ENCODE results near the gene CD22.

GRCh38 chr19:35329323-35329722, 336 bp downstream of the CD22 start:
- TF ChIP-seq ZNF274 (CRISPR knock-in tag; IDR thresholded peaks at IDR 0.05) (no peak), ATF3 (CRISPR knock-in tag; IDR thresholded peaks at IDR 0.05) (no peak), ZNF333 (CRISPR knock-in tag; IDR thresholded peaks at IDR 0.05; ENCODE audit: borderline replicate concordance) (no peak), TBL1XR1 (IDR thresholded peaks at IDR 0.05; ENCODE audit: borderline replicate concordance, low read length, partially characterized antibody) (no peak), EZH2 (conservative IDR thresholded peaks at IDR 0.05; ENCODE audit: low read depth, low read length) (no peak), ATM (IDR thresholded peaks at IDR 0.05; ENCODE audit: borderline replicate concordance) (no peak), ZNF414 (CRISPR knock-in tag; IDR thresholded peaks at IDR 0.05) (no peak), RNF2 (conservative IDR thresholded peaks at IDR 0.05; ENCODE audit: low read depth) (no peak), YY1 (IDR thresholded peaks at IDR 0.05; ENCODE audit: insufficient read depth, insufficient replicate concordance, low read depth, low read length) (no peak), ZNF3 (CRISPR knock-in tag; IDR thresholded peaks at IDR 0.05) (no peak), GZF1 (CRISPR knock-in tag; IDR thresholded peaks at IDR 0.05) (no peak), CBFB (CRISPR knock-in tag; IDR thresholded peaks at IDR 0.05) (no peak)

Measured in HepG2 (cell line).